GM18502 (cell line): ENCODE results near the gene TRAPPC8.
"Not testable (repeated sequence)": the region's sequence is repeated elsewhere in the genome, so short reads cannot be mapped to it uniquely, and the experiment has no call there.

Experiments used
- ATAC-seq: cut with Tn5 transposase; IDR thresholded peaks from one replicate; pipeline ENCODE4 v1.9.1; 2021; ENCODE audit warnings: mild to moderate bottlenecking; ENCODE audit not compliant: unreplicated experiment, poor library complexity

The TRAPPC8 gene

GRCh38 chr18:31799257-31799656 lies 143.7 kb downstream of the TRAPPC8 start:
- not testable (repeated sequence) for ATAC-seq

- no peak for ATAC-seq
Measured at GRCh38 chr18:31798399-31798798, 144.5 kb downstream of the TRAPPC8 start.

GRCh38 chr18:31795747-31796146 lies 147.2 kb downstream of the TRAPPC8 start:
- no peak for ATAC-seq

GRCh38 chr18:31793531-31793930 lies 149.4 kb downstream of the TRAPPC8 start:
- ATAC-seq = no peak

- ATAC-seq = no peak
Measured at GRCh38 chr18:31792580-31792911, 150.4 kb downstream of the TRAPPC8 start.

- ATAC-seq = peak; percentile 97
Measured at GRCh38 chr18:31791817-31792579, 150.9 kb downstream of the TRAPPC8 start.

GRCh38 chr18:31789409-31789808 lies 153.5 kb downstream of the TRAPPC8 start:
- ATAC-seq = no peak

- ATAC-seq = no peak
Measured at GRCh38 chr18:31783059-31783458, 159.9 kb downstream of the TRAPPC8 start.
